B cell (primary cell): Measurements from ENCODE around the gene SLC22A17.

Experiments
- EZH2 ChIP-seq: IDR thresholded peaks from 2 replicates; pipeline ENCODE4 v1.6.1; 2012; ENCODE audit warnings: borderline replicate concordance, low read depth, mild to moderate bottlenecking, moderate library complexity, low read length; ENCODE audit not compliant: insufficient read depth, poor library complexity, severe bottlenecking
- TF ChIP-seq, protein P1 (sequence below): fragments of 200-600 bp; IDR thresholded peaks from one replicate; pipeline ENCODE4 v1.8.0; 2022; ENCODE audit warnings: antibody characterized with exemption, mild to moderate bottlenecking

DNA sequence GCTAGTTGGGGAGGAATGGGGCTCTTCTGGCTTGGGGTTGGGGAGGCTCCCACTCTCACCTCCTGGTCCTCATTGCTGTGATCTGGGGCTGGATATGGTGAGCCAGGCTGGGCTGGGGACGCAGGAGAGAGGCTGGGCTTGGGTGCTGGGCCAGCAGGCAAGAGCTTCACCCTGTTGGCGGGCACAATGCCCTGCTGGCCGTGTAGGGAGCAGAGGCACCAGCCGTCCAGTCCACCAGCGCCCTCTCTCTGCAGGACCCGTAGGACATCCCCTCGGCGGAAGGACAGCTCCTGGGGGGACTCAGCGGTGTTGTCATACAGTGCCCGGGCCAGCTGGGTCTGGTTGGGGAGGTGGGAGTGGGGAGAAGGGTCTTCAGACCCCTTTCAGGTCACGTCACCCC lies 7.8 kb upstream of the SLC22A17 start:
- TF ChIP-seq, protein P1, sequence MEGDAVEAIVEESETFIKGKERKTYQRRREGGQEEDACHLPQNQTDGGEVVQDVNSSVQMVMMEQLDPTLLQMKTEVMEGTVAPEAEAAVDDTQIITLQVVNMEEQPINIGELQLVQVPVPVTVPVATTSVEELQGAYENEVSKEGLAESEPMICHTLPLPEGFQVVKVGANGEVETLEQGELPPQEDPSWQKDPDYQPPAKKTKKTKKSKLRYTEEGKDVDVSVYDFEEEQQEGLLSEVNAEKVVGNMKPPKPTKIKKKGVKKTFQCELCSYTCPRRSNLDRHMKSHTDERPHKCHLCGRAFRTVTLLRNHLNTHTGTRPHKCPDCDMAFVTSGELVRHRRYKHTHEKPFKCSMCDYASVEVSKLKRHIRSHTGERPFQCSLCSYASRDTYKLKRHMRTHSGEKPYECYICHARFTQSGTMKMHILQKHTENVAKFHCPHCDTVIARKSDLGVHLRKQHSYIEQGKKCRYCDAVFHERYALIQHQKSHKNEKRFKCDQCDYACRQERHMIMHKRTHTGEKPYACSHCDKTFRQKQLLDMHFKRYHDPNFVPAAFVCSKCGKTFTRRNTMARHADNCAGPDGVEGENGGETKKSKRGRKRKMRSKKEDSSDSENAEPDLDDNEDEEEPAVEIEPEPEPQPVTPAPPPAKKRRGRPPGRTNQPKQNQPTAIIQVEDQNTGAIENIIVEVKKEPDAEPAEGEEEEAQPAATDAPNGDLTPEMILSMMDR: no peak
- no peak for TF ChIP-seq EZH2
